BJ (cell line): ENCODE results near the gene ETV6. TPM values are rescaled to one million over a fixed set of nuclear protein-coding genes. Genes with fewer than 3 reads are reported as not detected.

Experiments used
- CTCF ChIA-PET: fragments of 350-600 bp; formaldehyde crosslinking; extraction: SDS; loops from one replicate; lab custom pipeline; 2021; ENCODE audit warnings: antibody characterized with exemption, inconsistent platforms; lab: Yijun Ruan, JAX
- POLR2A ChIA-PET: fragments of 300-600 bp; sonication (Branson Sonifier 250); formaldehyde crosslinking; extraction: SDS; loops from one replicate; lab custom pipeline; 2021; ENCODE audit warnings: antibody characterized with exemption; lab: Charles Lee
- DNase-seq: peaks from one replicate; pipeline ENCODE4 v3.0.0-alpha.2; 2011; ENCODE audit warnings: low read depth
- H3K27me3 ChIP-seq: 2 replicates; pipeline ENCODE4 v1.6.0; 2011; ENCODE audit warnings: low read length; ENCODE audit not compliant: control insufficient read depth, insufficient read depth
- H3K36me3 ChIP-seq: 2 replicates; pipeline ENCODE4 v1.5.1; 2011; ENCODE audit warnings: low read length; ENCODE audit not compliant: control insufficient read depth, insufficient read depth
- H3K4me3 ChIP-seq: 2 replicates; pipeline ENCODE4 v1.5.1; 2011; ENCODE audit warnings: low read depth, mild to moderate bottlenecking, control low read depth, low read length
- CTCF ChIP-seq: IDR thresholded peaks from 2 replicates; pipeline ENCODE4 v1.5.1; 2011; ENCODE audit warnings: low read depth, mild to moderate bottlenecking, control low read depth, inconsistent platforms, low read length, moderate library complexity; ENCODE audit not compliant: insufficient read depth
- polyA plus RNA-seq: library from polyadenylated mRNA; depleted of rRNA; stranded (reverse); fragments of >200 nt; gene quantifications from 2 replicates; pipeline ENCODE4 v1.2.3, GENCODE V29; 2011

Gene ETV6
- polyA plus RNA-seq, 1 experiment: 10.7 TPM

GRCh38 chr12:11672256-11673191 lies 23.1 kb downstream of the ETV6 start:
- Histone ChIP-seq H3K36me3 (no peaks in the 10 kb centered on the region), H3K4me3 (no peak overlapping the region), H3K27me3 (no peaks in the 10 kb centered on the region)
- ChIA-PET POLR2A (no interaction called here), CTCF (no interaction called here)
- DNase-seq: no peak
- no peak for TF ChIP-seq CTCF

GRCh38 chr12:11673666-11674461 lies 24.4 kb downstream of the ETV6 start:
- ChIA-PET CTCF (interaction anchor here (0.9 to 1.0 kb wide), 3 partner anchors 11 to 359 kb away, joined by 3 read pairs; no protein-coding TSS in a partner anchor), POLR2A (no interaction called here)
- no peaks in the 10 kb centered on the region for H3K27me3 ChIP-seq
- H3K36me3 ChIP-seq: peaks cover 1% of the 10 kb centered on the region; the same call in 1 of the 2 replicates
- TF ChIP-seq CTCF: no peak
- DNase-seq: no peak
- H3K4me3 ChIP-seq: no peak overlapping the region

- H3K27me3 ChIP-seq: no peaks in the 10 kb centered on the region
- DNase-seq: no peak
- CTCF ChIA-PET: interaction anchor here (0.8 to 1.0 kb wide), 4 partner anchors 10 to 358 kb away, joined by 3 read pairs; no protein-coding TSS in a partner anchor
- H3K36me3 ChIP-seq: peaks cover 1% of the 10 kb centered on the region; the same call in 1 of the 2 replicates
- POLR2A ChIA-PET: no interaction called here
- H3K4me3 ChIP-seq: no peak overlapping the region
- no peak for TF ChIP-seq CTCF
These were observed 25.5 kb downstream of the ETV6 start for GRCh38 chr12:11674894-11675390.

- Histone ChIP-seq H3K4me3 (no peak overlapping the region), H3K27me3 (no peaks in the 10 kb centered on the region), H3K36me3 (peaks cover 1% of the 10 kb centered on the region; the same call in 1 of the 2 replicates)
- ChIA-PET CTCF (interaction anchor here (1.3 kb wide), 1 partner anchor 13 kb away, joined by 6 read pairs; no protein-coding TSS in a partner anchor), POLR2A (no interaction called here)
- DNase-seq: no peak
- TF ChIP-seq CTCF: no peak
These were observed 26.6 kb downstream of the ETV6 start for GRCh38 chr12:11676052-11676451.
